Measurements from ENCODE around the gene STAMBPL1.

DNA sequence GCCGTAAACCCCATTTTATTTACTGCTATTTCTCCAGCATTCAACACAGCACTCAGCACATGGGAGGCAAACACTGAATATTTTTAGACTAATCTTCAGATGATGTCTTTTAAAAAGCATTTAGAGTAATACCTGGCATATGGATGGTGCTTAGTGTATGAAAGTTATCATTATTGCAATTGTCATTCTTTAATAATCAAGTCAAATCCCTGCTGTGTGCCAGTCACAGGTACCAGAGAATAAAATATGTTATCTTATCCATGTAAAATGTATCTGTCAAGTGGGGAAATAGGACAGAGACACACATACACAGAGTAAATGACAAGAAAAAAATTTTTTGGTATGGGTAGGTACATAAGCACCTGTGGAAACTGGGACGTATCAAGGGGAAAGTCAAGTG lies 46.9 kb upstream of the STAMBPL1 start:
- TF ChIP-seq, protein P1, sequence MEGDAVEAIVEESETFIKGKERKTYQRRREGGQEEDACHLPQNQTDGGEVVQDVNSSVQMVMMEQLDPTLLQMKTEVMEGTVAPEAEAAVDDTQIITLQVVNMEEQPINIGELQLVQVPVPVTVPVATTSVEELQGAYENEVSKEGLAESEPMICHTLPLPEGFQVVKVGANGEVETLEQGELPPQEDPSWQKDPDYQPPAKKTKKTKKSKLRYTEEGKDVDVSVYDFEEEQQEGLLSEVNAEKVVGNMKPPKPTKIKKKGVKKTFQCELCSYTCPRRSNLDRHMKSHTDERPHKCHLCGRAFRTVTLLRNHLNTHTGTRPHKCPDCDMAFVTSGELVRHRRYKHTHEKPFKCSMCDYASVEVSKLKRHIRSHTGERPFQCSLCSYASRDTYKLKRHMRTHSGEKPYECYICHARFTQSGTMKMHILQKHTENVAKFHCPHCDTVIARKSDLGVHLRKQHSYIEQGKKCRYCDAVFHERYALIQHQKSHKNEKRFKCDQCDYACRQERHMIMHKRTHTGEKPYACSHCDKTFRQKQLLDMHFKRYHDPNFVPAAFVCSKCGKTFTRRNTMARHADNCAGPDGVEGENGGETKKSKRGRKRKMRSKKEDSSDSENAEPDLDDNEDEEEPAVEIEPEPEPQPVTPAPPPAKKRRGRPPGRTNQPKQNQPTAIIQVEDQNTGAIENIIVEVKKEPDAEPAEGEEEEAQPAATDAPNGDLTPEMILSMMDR (IDR thresholded peaks at IDR 0.05), result no peak
- no peak for TF ChIP-seq POLR2AphosphoS5 (IDR thresholded peaks at IDR 0.05)
- TF ChIP-seq EP300 (IDR thresholded peaks at IDR 0.05), result no peak
- TF ChIP-seq POLR2A (IDR thresholded peaks at IDR 0.05), result no peak
